SK-N-SH (cell line): ENCODE results near the gene MBNL1.

ENCODE experiments used
- CHD2 ChIP-seq: fragments of 150-350 bp; IDR thresholded peaks from 2 replicates; pipeline ENCODE4 v1.6.1; 2018; ENCODE audit warnings: low read length; ENCODE audit not compliant: partially characterized antibody
- EP300 ChIP-seq, 2 experiments: IDR thresholded peaks; 2 replicates each; pipeline versions ENCODE4 v1.4.0 to v1.6.1; 2012; ENCODE audit warnings: borderline replicate concordance in 1 of 2, low read depth in 1 of 2, low read length in 1 of 2
- FOXM1 ChIP-seq: IDR thresholded peaks from 2 replicates; pipeline ENCODE4 v1.4.0; 2012; ENCODE audit warnings: low read depth, mild to moderate bottlenecking
- MEF2A ChIP-seq: IDR thresholded peaks from 2 replicates; pipeline ENCODE4 v1.4.0; 2012; ENCODE audit warnings: low read depth, borderline replicate concordance
- POLR2AphosphoS5 ChIP-seq: IDR thresholded peaks from 2 replicates; pipeline ENCODE4 v1.6.1; 2012; ENCODE audit warnings: low read depth, low read length
- RCOR1 ChIP-seq: fragments of 150-350 bp; IDR thresholded peaks from 2 replicates; pipeline ENCODE4 v1.6.1; 2017; ENCODE audit warnings: antibody characterized with exemption, low read length
- RXRA ChIP-seq: IDR thresholded peaks from 2 replicates; pipeline ENCODE4 v1.4.0; 2012; ENCODE audit warnings: low read depth, mild to moderate bottlenecking, borderline replicate concordance
- SIN3A ChIP-seq: IDR thresholded peaks from 2 replicates; pipeline ENCODE4 v1.6.1; 2012; ENCODE audit warnings: low read depth, mild to moderate bottlenecking, low read length, moderate library complexity, borderline replicate concordance
- TAF1 ChIP-seq: IDR thresholded peaks from 2 replicates; pipeline ENCODE4 v1.6.1; 2012; ENCODE audit warnings: low read depth, mild to moderate bottlenecking, low read length, moderate library complexity, borderline replicate concordance
- TF ChIP-seq, protein P1 (sequence below): IDR thresholded peaks from 2 replicates; pipeline ENCODE4; 2012
- TF ChIP-seq, protein P2 (sequence below): fragments of 200-600 bp; sonication (generic); IDR thresholded peaks from 2 replicates; pipeline ENCODE4 v1.6.1; 2017; ENCODE audit warnings: antibody characterized with exemption, mild to moderate bottlenecking, moderate library complexity
- TF ChIP-seq, protein P3 (sequence below): fragments of 150-350 bp; IDR thresholded peaks from 2 replicates; pipeline ENCODE4 v1.6.1; 2017; ENCODE audit warnings: antibody characterized with exemption, low read length, low read depth, borderline replicate concordance
- TF ChIP-seq, protein P4 (sequence below): IDR thresholded peaks from 2 replicates; pipeline ENCODE4 v1.4.0; 2012; ENCODE audit warnings: low read depth

DNA sequence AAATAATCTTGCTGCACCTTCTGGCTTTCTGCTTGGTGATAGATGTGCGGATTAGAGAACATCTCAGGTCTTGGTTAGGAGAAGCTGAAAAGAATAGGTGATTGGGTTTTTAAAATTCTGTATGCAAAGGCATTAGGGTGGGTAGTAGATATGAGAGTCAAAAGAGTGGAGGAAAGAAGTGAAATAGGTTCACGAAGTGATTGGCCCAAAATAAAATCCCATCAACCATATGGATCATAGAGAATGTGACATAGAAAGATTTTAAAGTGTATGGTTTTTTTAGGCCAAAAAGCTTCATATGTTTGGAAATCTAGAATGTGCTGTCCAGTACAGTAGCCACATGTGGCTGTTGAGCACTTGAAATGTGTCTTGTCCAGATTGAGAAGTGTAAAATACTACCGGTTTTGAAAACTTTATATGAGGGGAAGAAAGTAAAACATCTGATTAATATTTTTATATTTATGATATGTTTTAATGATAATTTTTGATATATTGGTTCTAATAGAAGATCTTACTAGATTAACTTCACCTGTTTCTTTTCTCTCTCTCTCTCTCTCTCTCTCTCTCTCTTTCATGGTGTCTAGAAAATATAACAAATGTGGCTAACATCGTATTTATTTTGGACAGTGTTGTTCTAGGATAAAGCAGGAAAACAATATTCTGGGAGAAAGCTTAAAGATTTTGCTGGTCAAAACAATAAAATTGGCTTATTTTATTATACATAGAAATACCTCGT is 2.9 kb downstream of the MBNL1 start:
- TF ChIP-seq CHD2 (no peak), RCOR1 (no peak), EP300 (IDR thresholded peaks at IDR 0.05; ENCODE audit: borderline replicate concordance in 1 of 2, low read depth in 1 of 2, low read length in 1 of 2) (no peak), POLR2AphosphoS5 (no peak), RXRA (no peak), FOXM1 (no peak), SIN3A (no peak), TAF1 (no peak), MEF2A (no peak)
- TF ChIP-seq, protein P1, sequence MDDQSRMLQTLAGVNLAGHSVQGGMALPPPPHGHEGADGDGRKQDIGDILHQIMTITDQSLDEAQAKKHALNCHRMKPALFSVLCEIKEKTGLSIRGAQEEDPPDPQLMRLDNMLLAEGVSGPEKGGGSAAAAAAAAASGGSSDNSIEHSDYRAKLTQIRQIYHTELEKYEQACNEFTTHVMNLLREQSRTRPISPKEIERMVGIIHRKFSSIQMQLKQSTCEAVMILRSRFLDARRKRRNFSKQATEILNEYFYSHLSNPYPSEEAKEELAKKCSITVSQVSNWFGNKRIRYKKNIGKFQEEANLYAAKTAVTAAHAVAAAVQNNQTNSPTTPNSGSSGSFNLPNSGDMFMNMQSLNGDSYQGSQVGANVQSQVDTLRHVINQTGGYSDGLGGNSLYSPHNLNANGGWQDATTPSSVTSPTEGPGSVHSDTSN, result no peak
- TF ChIP-seq, protein P2, sequence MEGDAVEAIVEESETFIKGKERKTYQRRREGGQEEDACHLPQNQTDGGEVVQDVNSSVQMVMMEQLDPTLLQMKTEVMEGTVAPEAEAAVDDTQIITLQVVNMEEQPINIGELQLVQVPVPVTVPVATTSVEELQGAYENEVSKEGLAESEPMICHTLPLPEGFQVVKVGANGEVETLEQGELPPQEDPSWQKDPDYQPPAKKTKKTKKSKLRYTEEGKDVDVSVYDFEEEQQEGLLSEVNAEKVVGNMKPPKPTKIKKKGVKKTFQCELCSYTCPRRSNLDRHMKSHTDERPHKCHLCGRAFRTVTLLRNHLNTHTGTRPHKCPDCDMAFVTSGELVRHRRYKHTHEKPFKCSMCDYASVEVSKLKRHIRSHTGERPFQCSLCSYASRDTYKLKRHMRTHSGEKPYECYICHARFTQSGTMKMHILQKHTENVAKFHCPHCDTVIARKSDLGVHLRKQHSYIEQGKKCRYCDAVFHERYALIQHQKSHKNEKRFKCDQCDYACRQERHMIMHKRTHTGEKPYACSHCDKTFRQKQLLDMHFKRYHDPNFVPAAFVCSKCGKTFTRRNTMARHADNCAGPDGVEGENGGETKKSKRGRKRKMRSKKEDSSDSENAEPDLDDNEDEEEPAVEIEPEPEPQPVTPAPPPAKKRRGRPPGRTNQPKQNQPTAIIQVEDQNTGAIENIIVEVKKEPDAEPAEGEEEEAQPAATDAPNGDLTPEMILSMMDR, result no peak
- TF ChIP-seq, protein P3, sequence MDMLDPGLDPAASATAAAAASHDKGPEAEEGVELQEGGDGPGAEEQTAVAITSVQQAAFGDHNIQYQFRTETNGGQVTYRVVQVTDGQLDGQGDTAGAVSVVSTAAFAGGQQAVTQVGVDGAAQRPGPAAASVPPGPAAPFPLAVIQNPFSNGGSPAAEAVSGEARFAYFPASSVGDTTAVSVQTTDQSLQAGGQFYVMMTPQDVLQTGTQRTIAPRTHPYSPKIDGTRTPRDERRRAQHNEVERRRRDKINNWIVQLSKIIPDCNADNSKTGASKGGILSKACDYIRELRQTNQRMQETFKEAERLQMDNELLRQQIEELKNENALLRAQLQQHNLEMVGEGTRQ, result no peak
- TF ChIP-seq, protein P4, sequence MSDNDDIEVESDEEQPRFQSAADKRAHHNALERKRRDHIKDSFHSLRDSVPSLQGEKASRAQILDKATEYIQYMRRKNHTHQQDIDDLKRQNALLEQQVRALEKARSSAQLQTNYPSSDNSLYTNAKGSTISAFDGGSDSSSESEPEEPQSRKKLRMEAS, result no peak
